Ascending aorta (tissue), 2 donors: Measurements from ENCODE around the gene CHRNA9. TPM values are rescaled to one million over a fixed set of nuclear protein-coding genes. Genes with fewer than 3 reads are reported as not detected.
"Not testable (repeated sequence)": the region's sequence is repeated elsewhere in the genome, so short reads cannot be mapped to it uniquely, and the experiment has no call there.

Source experiments
- DNase-seq, 2 donors: peaks; one replicate each; pipeline ENCODE4 v3.0.0-alpha.2; 2019; ENCODE audit warnings: low spot score in 2 of 2
- H3K27ac ChIP-seq, 2 donors: fragments of 200-600 bp; sonication (generic); one replicate each; pipeline ENCODE4 v1.5.1; 2016 to 2017; ENCODE audit warnings: mild to moderate bottlenecking in 1 of 2
- H3K27me3 ChIP-seq: fragments of 200-600 bp; sonication (generic); one replicate; pipeline ENCODE4 v1.5.1; 2017
- H3K36me3 ChIP-seq, 2 donors: fragments of 200-600 bp; sonication (generic); one replicate each; pipeline ENCODE4 v1.5.1; 2016
- H3K4me1 ChIP-seq, 2 donors: fragments of 200-600 bp; sonication (generic); one replicate each; pipeline ENCODE4 v1.5.1; 2016 to 2017; ENCODE audit warnings: mild to moderate bottlenecking in 1 of 2
- H3K4me3 ChIP-seq, 2 donors: fragments of 200-600 bp; sonication (generic); one replicate each; pipeline ENCODE4 v1.5.1; 2016 to 2017; ENCODE audit warnings: mild to moderate bottlenecking in 1 of 2
- H3K9me3 ChIP-seq, 2 donors: fragments of 200-600 bp; sonication (generic); one replicate each; pipeline ENCODE4 v1.5.1; 2016
- CTCF ChIP-seq, 3 experiments: fragments of 200-600 bp in 2 of 3; fragments of 450-650 bp in 1 of 3; sonication (generic) in 2 of 3; IDR thresholded peaks; one replicate each; pipeline ENCODE4 v1.5.1; 2016 to 2019; ENCODE audit warnings: antibody characterized with exemption in 3 of 3, mild to moderate bottlenecking in 1 of 3, moderate library complexity in 1 of 3
- intact Hi-C: fragments of 100-400 bp; cut with DNase I; formaldehyde crosslinking; loops from one replicate; pipeline ENCODE4 v1.15.1; 2023
- total RNA-seq: library from RNA; depleted of rRNA; stranded (reverse); fragments of >200 nt; gene quantifications from one replicate; pipeline ENCODE4 v1.1.0, GENCODE V29; 2016

Gene CHRNA9
- total RNA-seq, 1 donor from 2014 or later = not detected

GRCh38 chr4:40292313-40292759 is 42.8 kb upstream of the CHRNA9 start:
- intact Hi-C loops = no loop called here
- DNase-seq = no peak
- Histone ChIP-seq H3K27ac (no peak overlapping the region), H3K4me3 (no peak overlapping the region), H3K9me3 (no peaks in the 10 kb centered on the region), H3K27me3 (no peaks in the 10 kb centered on the region), H3K36me3 (no peaks in the 10 kb centered on the region), H3K4me1 (no peaks in the 10 kb centered on the region)
- no peak for TF ChIP-seq CTCF (IDR thresholded peaks at IDR 0.05)

GRCh38 chr4:40294339-40294738 is 40.8 kb upstream of the CHRNA9 start:
- intact Hi-C loops = no loop called here
- Histone ChIP-seq H3K9me3 (no peaks in the 10 kb centered on the region), H3K4me1 (no peaks in the 10 kb centered on the region), H3K4me3 (no peak overlapping the region), H3K27me3 (no peaks in the 10 kb centered on the region), H3K36me3 (no peaks in the 10 kb centered on the region), H3K27ac (no peak overlapping the region)
- DNase-seq = no peak
- no peak for TF ChIP-seq CTCF (IDR thresholded peaks at IDR 0.05)

- H3K4me3 ChIP-seq, H3K27ac ChIP-seq, H3K9me3 ChIP-seq, H3K27me3 ChIP-seq, H3K36me3 ChIP-seq, DNase-seq, H3K4me1 ChIP-seq, intact Hi-C loops: not testable (repeated sequence)
Measured at GRCh38 chr4:40295030-40295429, 40.1 kb upstream of the CHRNA9 start.

GRCh38 chr4:40295572-40295971 is 39.6 kb upstream of the CHRNA9 start:
- Histone ChIP-seq H3K36me3 (no peaks in the 10 kb centered on the region), H3K27me3 (no peaks in the 10 kb centered on the region), H3K4me3 (no peak overlapping the region), H3K27ac (no peak overlapping the region), H3K4me1 (no peaks in the 10 kb centered on the region), H3K9me3 (no peaks in the 10 kb centered on the region)
- no peak for DNase-seq
- no peak for TF ChIP-seq CTCF (IDR thresholded peaks at IDR 0.05)
- intact Hi-C loops = no loop called here

GRCh38 chr4:40299126-40299525 is 36.0 kb upstream of the CHRNA9 start:
- no peak for DNase-seq
- no peaks in the 10 kb centered on the region for H3K27me3 ChIP-seq
- H3K9me3 ChIP-seq = no peaks in the 10 kb centered on the region
- no peaks in the 10 kb centered on the region for H3K4me1 ChIP-seq
- intact Hi-C loops = no loop called here
- no peak overlapping the region for H3K4me3 ChIP-seq
- H3K27ac ChIP-seq = no peak overlapping the region
- H3K36me3 ChIP-seq = no peaks in the 10 kb centered on the region
- no peak for TF ChIP-seq CTCF (IDR thresholded peaks at IDR 0.05)

GRCh38 chr4:40299811-40300292 is 35.3 kb upstream of the CHRNA9 start:
- no peak for TF ChIP-seq CTCF (IDR thresholded peaks at IDR 0.05)
- Histone ChIP-seq H3K4me1 (no peaks in the 10 kb centered on the region), H3K27me3 (no peaks in the 10 kb centered on the region), H3K9me3 (no peaks in the 10 kb centered on the region), H3K4me3 (no peak overlapping the region), H3K27ac (no peak overlapping the region), H3K36me3 (no peaks in the 10 kb centered on the region)
- intact Hi-C loops = no loop called here
- no peak for DNase-seq
